T-cell (primary cell): ENCODE data around the gene FBXW12. TPM values are rescaled to one million over a fixed set of nuclear protein-coding genes. Genes with fewer than 3 reads are reported as not detected.
"Not testable (repeated sequence)": the region's sequence is repeated elsewhere in the genome, so short reads cannot be mapped to it uniquely, and the experiment has no call there.

Experiments
- ATAC-seq, 4 experiments: fragments of 200-7000 bp in 3 of 4; fragments of 150-1000 bp in 1 of 4; cut with Tn5 transposase; replicated peaks in 1 of 4; 1 replicate in 3 of 4; 2 replicates in 1 of 4; pipeline ENCODE4 v1.10.0; 2021; ENCODE audit warnings: moderate library complexity in 3 of 4, mild to moderate bottlenecking in 2 of 4, moderate number of reproducible peaks in 1 of 4
- CTCF ChIA-PET, 2 donors: fragments of 300-600 bp; sonication (Branson Sonifier 250); formaldehyde crosslinking; loops; one replicate each; lab custom pipeline; 2022; ENCODE audit warnings: antibody characterized with exemption in 2 of 2; lab: Charles Lee
- POLR2A ChIA-PET, 2 donors: fragments of 300-600 bp; sonication (Branson Sonifier 250); formaldehyde crosslinking; loops; one replicate each; lab custom pipeline; 2022; ENCODE audit warnings: antibody characterized with exemption in 2 of 2; lab: Charles Lee
- DNase-seq, 35 experiments: peaks; one replicate each; pipeline versions ENCODE4 v3.0.0 to v3.0.0-alpha.2; 2013 to 2023
- H3K27ac ChIP-seq: one replicate; pipeline ENCODE4 v1.5.1; 2013; ENCODE audit warnings: low read length
- H3K27me3 ChIP-seq, 2 experiments: replicated peaks in 1 of 2; 1 replicate in 1 of 2; 2 replicates in 1 of 2; pipeline versions ENCODE4 v1.6.1 to v1.7.0; 2013; ENCODE audit warnings: low read length in 1 of 2, mixed read lengths in 1 of 2; ENCODE audit not compliant: control insufficient read depth in 2 of 2, insufficient read depth in 2 of 2; ENCODE audit errors: extremely low read depth in 1 of 2
- H3K36me3 ChIP-seq, 2 donors: 1 replicate in 1 of 2; 2 replicates in 1 of 2; pipeline versions ENCODE4 v1.6.1 to v1.7.0; 2013; ENCODE audit warnings: low read length in 1 of 2; ENCODE audit not compliant: control insufficient read depth in 2 of 2, insufficient read depth in 1 of 2; ENCODE audit errors: extremely low read depth in 1 of 2
- H3K4me1 ChIP-seq, 2 experiments: 1 replicate in 1 of 2; 2 replicates in 1 of 2; pipeline versions ENCODE4 v1.6.1 to v1.7.0; 2013; ENCODE audit warnings: low read length in 2 of 2, mixed read lengths in 1 of 2; ENCODE audit not compliant: insufficient read depth in 2 of 2, control insufficient read depth in 1 of 2; ENCODE audit errors: extremely low read depth in 1 of 2
- H3K4me3 ChIP-seq, 2 donors: 1 replicate in 1 of 2; 2 replicates in 1 of 2; pipeline versions ENCODE4 v1.5.1 to v1.7.0; 2013; ENCODE audit warnings: mild to moderate bottlenecking in 2 of 2, low read length in 1 of 2, moderate library complexity in 1 of 2; ENCODE audit not compliant: control insufficient read depth in 1 of 2; ENCODE audit errors: extremely low read depth in 1 of 2
- H3K9me3 ChIP-seq: 2 replicates; pipeline ENCODE4 v1.7.0; 2013
- H3K27ac Mint-ChIP-seq, 2 donors: one replicate each; pipeline ENCODE4 v1.8.0; 2020 to 2021; ENCODE audit warnings: mild to moderate bottlenecking in 2 of 2, mixed read lengths in 2 of 2
- H3K27me3 Mint-ChIP-seq, 2 donors: one replicate each; pipeline ENCODE4 v1.8.0; 2021 to 2022; ENCODE audit warnings: mixed read lengths in 2 of 2
- H3K36me3 Mint-ChIP-seq: one replicate; pipeline ENCODE4 v1.8.0; 2021; ENCODE audit warnings: mixed read lengths
- H3K4me1 Mint-ChIP-seq, 3 donors: one replicate each; pipeline ENCODE4 v1.8.0; 2020 to 2022; ENCODE audit warnings: mixed read lengths in 3 of 3, mild to moderate bottlenecking in 1 of 3
- H3K4me3 Mint-ChIP-seq, 3 donors: one replicate each; pipeline ENCODE4 v1.8.0; 2020 to 2022; ENCODE audit warnings: mild to moderate bottlenecking in 3 of 3, mixed read lengths in 3 of 3, moderate library complexity in 3 of 3
- H3K9me3 Mint-ChIP-seq, 3 donors: one replicate each; pipeline ENCODE4 v1.8.0; 2020 to 2022; ENCODE audit warnings: mixed read lengths in 3 of 3
- WGBS: methylation state at CpG from one replicate; pipeline ENCODE4 v1.1.5; 2013; ENCODE audit warnings: missing lambda C conversion rate; ENCODE audit not compliant: insufficient coverage; 5-methylcytosine and 5-hydroxymethylcytosine counted together
- total RNA-seq, 35 experiments: library from RNA in 6 of 35; stranded (reverse) in 6 of 35; fragments of 120-200 nt in 1 of 35; gene quantifications; one replicate each; pipeline versions ENCODE4 v1.2.1 to v1.2.4 and lab custom pipeline; 2013 to 2026

FBXW12 gene
- total RNA-seq, 5 donors from 2014 or later (not counting 1 experiment from before 2014, with no cell fraction given): not detected

DNA sequence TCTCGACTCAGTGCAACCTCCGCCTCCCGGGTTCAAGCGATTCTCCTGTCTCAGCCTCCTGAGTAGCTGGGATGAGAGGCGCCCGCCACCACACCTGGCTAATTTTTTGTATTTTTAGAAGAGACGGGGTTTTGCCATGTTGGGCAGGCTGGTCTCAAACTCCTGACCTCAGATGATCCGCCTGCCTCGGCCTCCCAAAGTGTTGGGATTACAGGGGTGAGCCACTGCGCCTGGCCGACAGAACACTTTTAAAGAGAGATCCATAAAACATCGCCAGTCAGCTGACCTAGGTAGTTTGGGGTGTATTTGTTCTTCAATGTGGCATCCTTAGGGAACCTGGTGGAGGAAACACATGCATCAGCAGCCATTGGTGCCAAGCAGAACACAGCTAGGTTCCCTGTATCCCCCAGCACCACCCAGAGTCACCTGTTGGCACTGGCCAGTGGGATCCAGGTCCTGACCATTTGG, 29.4 kb downstream of the FBXW12 start:
- DNase-seq, H3K36me3 Mint-ChIP-seq, H3K4me1 ChIP-seq, H3K4me3 ChIP-seq, H3K36me3 ChIP-seq, H3K27me3 Mint-ChIP-seq, H3K27ac Mint-ChIP-seq, H3K27ac ChIP-seq, H3K4me1 Mint-ChIP-seq, H3K4me3 Mint-ChIP-seq, ATAC-seq, H3K9me3 Mint-ChIP-seq, H3K9me3 ChIP-seq: not testable (repeated sequence)
- WGBS: 97% methylated on average over 4 of the region's 12 CpGs
- H3K27me3 ChIP-seq: peaks cover 0 to 15% of the 10 kb centered on the region in 2 experiments
- POLR2A ChIA-PET: interaction anchor here in 1 of 2 donors (0.7 kb wide), 1 partner anchor 382 kb away, joined by 4 read pairs; no protein-coding TSS in a partner anchor
- CTCF ChIA-PET: interaction anchor here (0.5 to 3.9 kb wide), 37 partner anchors 13 to 418 kb away, joined by 3 to 113 read pairs (median 4); partner anchors contain the start of genes CCDC51 (in 2 of the 2), TMA7 (in 2 of the 2), ATRIP (in 1 of the 2) and NME6 (in 1 of the 2)

DNA sequence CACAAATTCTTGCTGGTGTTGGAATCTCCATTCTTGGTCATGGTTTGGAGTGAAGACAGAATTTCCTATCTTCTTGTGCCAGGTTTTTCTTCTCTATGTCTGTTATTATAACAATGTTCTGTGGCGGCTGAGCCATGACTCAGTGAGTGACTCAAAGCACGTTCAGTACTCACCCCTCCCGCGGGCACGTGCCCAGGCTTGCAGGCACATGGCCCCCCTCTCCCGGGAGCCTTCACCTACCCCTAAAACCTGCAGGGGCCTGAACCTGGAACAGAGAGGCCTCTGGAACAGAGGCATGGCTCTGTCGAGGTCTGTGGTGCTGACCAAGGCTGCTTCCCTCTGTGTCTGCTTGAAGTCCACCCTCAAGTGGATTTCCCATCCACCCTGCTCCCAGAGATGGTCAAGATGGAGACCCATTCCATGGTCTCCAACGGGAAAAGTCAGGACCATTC, 30.3 kb downstream of the FBXW12 start:
- no peaks in the 10 kb centered on the region for H3K4me1 ChIP-seq
- ATAC-seq: no peak
- ChIA-PET POLR2A (no interaction called here), CTCF (interaction anchor here (0.5 to 3.9 kb wide), 7 partner anchors 34 to 212 kb away, joined by 3 to 113 read pairs (median 11); partner anchors contain the start of gene PFKFB4 (in 1 of the 2))
- H3K9me3 ChIP-seq: no peaks in the 10 kb centered on the region
- H3K27ac ChIP-seq: no peak overlapping the region
- no peak overlapping the region for H3K4me3 Mint-ChIP-seq
- 67% methylated on average over 8 of the region's 8 CpGs for WGBS
- peaks cover 0 to 3% of the 10 kb centered on the region in 2 donors for H3K27me3 Mint-ChIP-seq
- DNase-seq: no peak
- no peaks in the 10 kb centered on the region for H3K4me1 Mint-ChIP-seq
- H3K36me3 Mint-ChIP-seq: no peaks in the 10 kb centered on the region
- H3K4me3 ChIP-seq: no peak overlapping the region
- no peak overlapping the region for H3K27ac Mint-ChIP-seq
- no peaks in the 10 kb centered on the region for H3K9me3 Mint-ChIP-seq
- peaks cover 0 to 15% of the 10 kb centered on the region in 2 experiments for H3K27me3 ChIP-seq
- H3K36me3 ChIP-seq: no peaks in the 10 kb centered on the region

DNA sequence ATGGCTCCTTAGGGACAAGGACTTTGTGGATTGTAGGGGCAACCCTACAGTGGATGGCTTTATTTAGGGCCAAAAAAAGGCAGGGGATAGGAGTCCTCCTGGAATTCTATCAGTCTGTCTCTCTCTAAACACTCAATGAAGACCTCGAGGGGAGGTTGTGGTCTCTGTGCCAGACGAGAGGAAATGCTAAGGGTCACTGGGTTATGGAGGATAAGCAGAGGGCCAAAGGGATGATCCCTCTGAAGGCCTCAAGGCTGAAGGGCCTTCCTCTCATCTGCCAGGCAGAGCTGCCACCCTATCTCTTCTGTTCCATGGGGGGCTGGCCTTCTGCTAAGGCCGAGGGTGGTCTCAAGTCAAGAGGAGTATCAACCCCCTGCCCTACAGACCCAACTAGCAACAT, 30.9 kb downstream of the FBXW12 start:
- 78% methylated on average over 1 of the region's 3 CpGs for WGBS
- CTCF ChIA-PET: interaction anchor here in 1 of 2 donors (1.0 kb wide), 1 partner anchor 33 kb away, joined by 3 read pairs; no protein-coding TSS in a partner anchor
- ATAC-seq: no peak
- peaks cover 0 to 12% of the 10 kb centered on the region in 2 experiments for H3K27me3 ChIP-seq
- POLR2A ChIA-PET: no interaction called here
- no peaks in the 10 kb centered on the region for H3K9me3 ChIP-seq
- peaks cover 0 to 3% of the 10 kb centered on the region in 2 donors for H3K27me3 Mint-ChIP-seq
- peak in 1 of 35 experiments; percentile 23 for DNase-seq
- H3K9me3 Mint-ChIP-seq: no peaks in the 10 kb centered on the region
- H3K4me3 ChIP-seq: no peak overlapping the region
- no peaks in the 10 kb centered on the region for H3K4me1 Mint-ChIP-seq
- no peaks in the 10 kb centered on the region for H3K36me3 ChIP-seq
- no peak overlapping the region for H3K4me3 Mint-ChIP-seq
- H3K36me3 Mint-ChIP-seq: no peaks in the 10 kb centered on the region
- no peak overlapping the region for H3K27ac ChIP-seq
- H3K27ac Mint-ChIP-seq: no peak overlapping the region
- no peaks in the 10 kb centered on the region for H3K4me1 ChIP-seq

DNA sequence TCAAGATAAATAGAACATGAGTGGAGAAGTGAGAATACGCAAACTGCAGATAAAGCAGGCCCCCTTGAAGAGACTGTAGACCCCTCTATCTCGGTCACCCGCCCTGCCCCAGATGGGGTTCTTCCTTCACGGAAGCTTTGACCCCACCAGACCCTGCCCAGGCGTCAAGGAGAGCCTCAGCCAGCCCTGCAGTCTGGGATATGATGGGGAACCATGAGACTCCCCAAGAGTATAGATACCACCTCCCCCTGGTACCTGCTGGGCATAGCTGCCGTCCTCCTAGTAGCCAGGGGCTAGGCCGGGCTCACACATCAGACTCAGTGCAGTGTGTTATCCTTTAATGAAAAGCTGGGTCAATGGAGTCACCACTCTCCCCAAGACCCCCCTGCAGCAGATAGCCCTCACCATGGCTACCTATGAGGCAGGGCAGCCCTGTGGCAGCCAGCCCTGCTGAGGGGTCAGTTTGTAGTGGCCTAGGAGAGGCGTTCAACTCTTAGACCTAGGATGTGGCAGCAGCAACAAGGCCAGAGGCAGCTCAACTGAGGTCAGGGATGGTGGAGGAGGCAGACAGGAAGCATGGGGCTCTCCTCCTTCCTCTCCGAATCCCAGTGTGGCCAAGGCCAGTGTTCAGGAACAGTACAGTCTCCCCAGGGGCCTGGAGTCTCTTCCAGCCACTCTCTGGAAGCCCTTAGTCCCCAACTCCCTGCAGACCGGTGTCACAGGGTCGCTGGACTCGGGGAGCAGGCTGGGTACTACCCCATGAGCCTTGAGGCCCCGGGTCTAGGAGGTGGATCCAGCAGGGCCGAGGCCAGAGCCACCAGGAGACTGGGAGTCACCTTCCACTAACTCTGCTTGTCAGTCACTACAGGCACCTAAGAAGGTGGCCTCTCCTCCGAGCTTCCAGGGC, 31.8 kb downstream of the FBXW12 start:
- DNase-seq: peak in 1 of 35 experiments; percentile 9
- ChIA-PET CTCF (interaction anchor here (0.6 to 1.2 kb wide), 3 partner anchors 32 to 1436 kb away, joined by 3 read pairs; no protein-coding TSS in a partner anchor), POLR2A (interaction anchor here in 1 of 2 donors (0.5 kb wide), 1 partner anchor 82 kb away, joined by 3 read pairs; no protein-coding TSS in a partner anchor)
- H3K4me1 ChIP-seq: no peaks in the 10 kb centered on the region
- no peak for ATAC-seq
- Mint-ChIP-seq H3K27me3 (peaks cover 0 to 3% of the 10 kb centered on the region in 2 donors), H3K9me3 (no peaks in the 10 kb centered on the region), H3K4me3 (no peak overlapping the region), H3K27ac (no peak overlapping the region), H3K36me3 (no peaks in the 10 kb centered on the region), H3K4me1 (no peaks in the 10 kb centered on the region)
- H3K9me3 ChIP-seq: no peaks in the 10 kb centered on the region
- no peak overlapping the region for H3K27ac ChIP-seq
- WGBS: 71% methylated on average over 8 of the region's 15 CpGs
- H3K36me3 ChIP-seq: no peaks in the 10 kb centered on the region
- peaks cover 0 to 5% of the 10 kb centered on the region in 2 experiments for H3K27me3 ChIP-seq
- no peak overlapping the region for H3K4me3 ChIP-seq

DNA sequence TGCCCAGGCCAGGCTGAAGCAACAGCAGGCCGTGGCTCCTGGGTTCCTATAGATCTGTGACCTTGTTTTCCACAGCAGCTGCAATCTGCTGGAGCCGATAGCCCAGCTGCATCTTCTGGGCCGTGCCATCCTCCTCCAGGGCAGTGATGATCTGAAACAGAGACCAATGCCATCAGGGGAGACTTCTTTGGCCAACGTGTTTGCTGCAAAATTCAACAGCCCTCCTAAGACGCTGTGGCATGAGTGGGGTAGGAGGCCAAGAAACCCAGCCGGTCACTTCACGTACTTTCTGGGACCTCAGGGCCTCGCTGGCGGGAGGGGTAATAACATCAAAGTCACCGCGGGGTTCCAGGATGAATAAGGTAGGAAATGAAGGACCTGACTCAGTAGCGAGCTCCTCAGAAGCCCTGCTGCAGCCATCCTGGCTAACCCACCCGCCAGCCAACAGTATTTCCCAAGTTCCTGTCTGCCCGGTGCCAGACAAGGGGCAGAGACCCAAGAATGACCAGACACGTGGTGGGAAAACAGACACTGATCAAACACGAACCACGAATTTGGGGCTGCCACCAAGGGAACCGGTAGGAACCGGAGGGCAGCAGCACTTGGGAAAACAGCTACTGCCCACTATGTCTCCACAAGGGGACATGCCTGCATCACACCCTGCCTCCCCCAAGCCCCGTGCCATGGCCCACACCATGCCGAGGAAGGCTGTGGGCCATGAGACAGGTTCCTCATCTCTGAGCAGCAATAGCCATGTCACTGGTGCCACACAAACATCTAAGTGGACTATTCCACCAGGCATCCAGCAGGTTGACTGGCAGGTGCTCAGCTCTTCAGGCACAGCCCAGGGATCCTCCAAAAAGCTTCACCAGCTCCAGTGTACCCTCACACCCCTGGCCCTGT, 32.7 kb downstream of the FBXW12 start:
- Histone ChIP-seq H3K4me1 (no peaks in the 10 kb centered on the region), H3K9me3 (no peaks in the 10 kb centered on the region), H3K27me3 (no peaks in the 10 kb centered on the region), H3K4me3 (no peak overlapping the region), H3K27ac (no peak overlapping the region), H3K36me3 (no peaks in the 10 kb centered on the region)
- H3K27ac Mint-ChIP-seq: no peak overlapping the region
- no peaks in the 10 kb centered on the region for H3K4me1 Mint-ChIP-seq
- 82% methylated on average over 19 of the region's 21 CpGs for WGBS
- H3K4me3 Mint-ChIP-seq: no peak overlapping the region
- DNase-seq (peak in 2 of 35 experiments; percentile 5 to 18), ATAC-seq (no peak)
- no peaks in the 10 kb centered on the region for H3K36me3 Mint-ChIP-seq
- ChIA-PET POLR2A (no interaction called here), CTCF (interaction anchor here (0.6 to 1.2 kb wide), 3 partner anchors 31 to 1435 kb away, joined by 3 read pairs; no protein-coding TSS in a partner anchor)
- H3K9me3 Mint-ChIP-seq: no peaks in the 10 kb centered on the region
- peaks cover 0 to 3% of the 10 kb centered on the region in 2 donors for H3K27me3 Mint-ChIP-seq
